ENCODE results near the gene IMPDH1. TPM values are rescaled to one million over a fixed set of nuclear protein-coding genes. Genes with fewer than 3 reads are reported as not detected.
A peak's percentile ranks its signal among the peaks of the same experiment; 100 is the strongest.

The IMPDH1 gene
- total RNA-seq, 1 experiment from 2014 or later, result 46.7 TPM

DNA sequence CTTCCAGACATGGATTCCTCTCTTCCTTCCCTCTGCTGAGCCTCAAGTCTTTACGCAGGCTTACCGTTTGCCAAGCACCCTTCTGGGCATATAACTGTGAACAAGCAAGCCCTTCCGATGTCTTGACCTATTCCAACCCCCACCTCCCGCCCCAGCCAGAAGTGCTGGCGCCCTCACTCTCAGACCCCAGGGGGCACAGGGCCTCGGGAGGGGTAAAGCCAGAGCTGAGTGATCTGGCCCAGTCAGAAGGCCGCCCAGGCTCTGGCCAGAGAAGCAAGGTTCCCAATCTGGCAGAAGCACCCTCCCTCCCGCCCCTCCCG, 49.5 kb downstream of the IMPDH1 start:
- no peak for DNase-seq (ENCODE audit: low spot score)

DNA sequence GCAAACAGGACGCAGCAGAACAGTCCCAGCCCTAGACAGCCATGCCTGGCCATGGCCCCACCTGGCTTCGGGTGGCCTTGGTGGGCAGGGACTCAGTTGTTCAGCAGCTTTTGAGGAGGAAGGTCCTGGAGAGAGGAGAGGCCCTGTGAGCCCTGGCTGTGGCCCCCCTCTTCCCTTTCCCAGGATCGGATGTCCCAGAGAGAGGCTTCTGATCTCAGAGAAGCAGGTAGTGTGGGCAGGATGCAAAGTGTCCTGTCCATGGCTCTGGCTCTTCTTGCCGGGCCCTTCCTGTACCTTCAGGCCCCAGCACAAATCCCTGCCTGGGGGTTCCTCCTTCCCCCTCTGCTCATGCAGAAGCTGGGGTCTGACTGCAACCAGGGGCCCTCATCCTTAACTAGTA, 49.8 kb downstream of the IMPDH1 start:
- no peak for DNase-seq (ENCODE audit: low spot score)

DNA sequence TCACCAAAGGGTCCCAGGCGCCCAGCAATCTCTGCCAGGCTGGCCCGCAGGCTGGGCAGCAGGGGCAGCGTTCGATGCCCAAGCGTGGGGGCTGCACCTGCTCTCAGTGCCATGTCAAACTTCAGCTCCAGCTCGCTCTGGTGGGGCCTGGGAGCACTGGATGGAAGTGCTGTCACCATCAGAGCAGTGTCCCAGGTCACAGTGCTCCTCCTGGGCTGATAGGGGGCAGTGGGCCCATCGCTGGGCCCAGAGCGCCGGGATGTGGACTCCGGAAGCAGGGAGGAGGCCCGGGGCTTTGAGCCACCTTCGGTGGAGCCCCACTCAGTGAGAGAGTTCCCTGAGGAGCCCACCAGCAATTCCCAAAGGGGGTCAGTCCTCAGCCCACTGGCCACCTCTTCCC, 50.4 kb downstream of the IMPDH1 start:
- no peak for DNase-seq (ENCODE audit: low spot score)

DNA sequence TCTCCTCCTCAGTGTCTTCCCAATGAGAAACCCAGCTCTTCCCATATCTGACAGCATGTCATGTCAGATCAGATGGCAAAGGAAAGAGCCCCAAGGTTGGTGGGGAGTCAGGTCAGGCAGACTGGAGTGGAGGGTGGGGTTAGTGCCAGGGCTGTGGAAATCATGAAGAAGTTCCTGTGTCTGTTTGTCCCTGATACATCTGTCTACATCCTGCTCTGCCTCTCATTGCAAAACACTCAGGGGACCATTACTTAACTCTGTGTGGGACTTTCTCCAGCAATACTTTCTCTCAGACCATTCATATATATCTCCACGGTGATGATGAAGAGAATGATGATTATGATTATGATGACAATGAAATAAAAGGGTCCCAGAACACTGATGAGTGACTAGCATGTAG, 51.5 kb downstream of the IMPDH1 start:
- DNase-seq (ENCODE audit: low spot score), result no peak

DNA sequence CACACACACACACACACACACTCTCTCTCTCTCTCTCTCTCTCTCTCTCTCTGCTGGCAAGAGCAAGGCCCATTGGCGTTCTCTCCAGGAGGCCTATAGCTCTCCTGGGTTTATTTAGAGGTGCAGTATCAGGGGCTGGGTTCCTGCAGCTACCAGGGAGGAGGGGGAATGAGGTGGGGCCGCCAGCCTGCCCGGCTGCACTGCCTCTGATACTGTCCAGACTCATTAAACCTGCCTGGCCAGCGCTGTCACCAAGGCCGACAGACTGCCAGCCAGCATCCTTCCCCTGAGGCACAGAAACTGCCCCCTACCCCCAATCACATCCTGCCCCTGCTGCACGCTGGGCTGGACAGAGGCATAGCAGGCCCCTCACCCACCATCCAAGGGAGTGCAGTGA, 52.6 kb downstream of the IMPDH1 start:
- DNase-seq (ENCODE audit: low spot score), result no peak

DNA sequence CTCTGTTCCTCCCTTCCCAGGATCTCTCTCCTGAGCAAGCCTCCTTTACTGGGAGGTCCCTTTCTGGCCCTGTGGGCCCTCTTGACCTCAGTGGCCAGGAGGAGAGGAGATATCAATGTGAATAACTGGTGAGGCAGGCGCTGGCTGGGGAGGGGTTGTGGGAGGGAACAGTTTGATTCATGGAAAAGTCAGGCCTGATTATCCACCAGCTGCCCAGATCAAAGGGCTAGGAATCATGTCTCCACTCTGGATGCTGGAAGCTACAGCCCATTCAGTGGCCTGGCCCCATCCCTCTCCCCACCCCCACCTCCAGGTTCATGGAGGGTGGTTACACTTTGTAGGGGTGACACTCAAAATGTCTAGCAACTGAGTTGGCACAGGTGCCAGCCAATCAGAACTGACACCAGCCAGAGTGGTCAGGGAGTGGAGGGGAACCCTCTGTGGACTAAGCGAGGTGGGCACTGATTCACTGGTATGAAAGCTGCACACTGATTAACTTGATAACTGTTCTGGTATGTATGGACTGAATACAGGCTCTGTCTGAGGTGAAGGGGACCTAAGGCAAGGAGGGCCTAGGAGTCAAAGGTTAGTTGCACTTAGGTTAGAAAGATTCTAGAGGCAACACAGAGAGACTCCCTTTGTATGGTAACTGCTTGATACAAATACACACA, 53.1 kb downstream of the IMPDH1 start:
- DNase-seq (ENCODE audit: low spot score), result no peak

DNA sequence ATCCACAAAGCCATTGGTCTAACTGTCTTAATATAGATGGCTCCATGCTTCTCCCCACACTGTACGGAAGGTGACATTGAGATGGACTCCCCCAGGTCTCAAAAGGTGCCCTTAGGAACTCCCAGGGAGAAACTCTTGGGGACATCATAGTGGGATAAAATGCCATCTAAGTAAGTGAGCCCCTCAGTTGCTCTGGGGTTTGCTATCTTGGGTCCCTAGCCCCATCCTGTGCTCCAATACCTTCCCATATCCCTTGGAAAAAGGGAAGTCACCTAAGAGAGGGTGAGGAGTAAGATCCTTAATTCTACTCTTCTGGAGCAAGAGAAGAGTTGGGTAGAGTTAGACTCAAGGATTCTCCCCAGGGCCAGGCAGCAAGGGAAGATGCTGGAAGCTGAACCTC, 56.2 kb downstream of the IMPDH1 start:
- DNase-seq (ENCODE audit: low spot score), result no peak

DNA sequence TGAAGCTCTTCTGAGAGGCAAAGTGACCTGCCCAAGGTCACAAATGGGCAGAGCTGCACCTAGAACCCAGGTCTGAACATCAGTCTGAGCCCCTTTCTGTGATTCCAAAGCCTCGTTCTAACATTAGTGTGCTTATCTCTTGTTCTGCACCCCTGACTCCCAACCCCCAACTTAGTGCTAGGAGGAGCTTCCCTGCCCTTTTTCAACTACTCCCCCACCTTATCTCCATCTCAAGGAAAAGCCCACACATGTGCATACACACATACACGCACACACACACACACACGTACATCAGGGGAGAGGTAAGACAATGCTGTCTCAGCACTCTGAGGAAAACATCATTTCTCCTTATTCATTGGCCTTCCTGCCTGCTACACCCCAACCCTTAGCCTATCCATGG, 56.6 kb downstream of the IMPDH1 start:
- DNase-seq (ENCODE audit: low spot score), result no peak

DNA sequence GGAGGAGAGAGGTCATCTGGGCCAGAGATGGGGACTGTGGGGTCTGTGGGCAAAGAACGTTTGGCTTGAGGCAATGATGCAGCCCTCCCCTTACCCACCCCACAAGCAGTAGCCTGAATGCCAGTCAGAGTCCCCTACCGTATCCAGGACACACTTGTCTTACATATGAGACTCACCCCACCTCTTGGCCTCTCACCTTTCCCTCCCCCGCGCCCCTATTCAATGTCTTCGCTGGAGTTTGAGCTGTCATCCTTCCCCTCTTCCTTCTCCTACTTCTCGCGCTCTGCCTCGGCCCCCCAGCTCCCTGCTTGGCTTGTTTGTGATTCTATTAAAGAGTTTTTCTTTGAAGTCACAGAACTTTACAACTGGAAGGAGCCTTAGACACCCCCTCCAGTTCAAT, 57.1 kb downstream of the IMPDH1 start:
- no peak for DNase-seq (ENCODE audit: low spot score)

DNA sequence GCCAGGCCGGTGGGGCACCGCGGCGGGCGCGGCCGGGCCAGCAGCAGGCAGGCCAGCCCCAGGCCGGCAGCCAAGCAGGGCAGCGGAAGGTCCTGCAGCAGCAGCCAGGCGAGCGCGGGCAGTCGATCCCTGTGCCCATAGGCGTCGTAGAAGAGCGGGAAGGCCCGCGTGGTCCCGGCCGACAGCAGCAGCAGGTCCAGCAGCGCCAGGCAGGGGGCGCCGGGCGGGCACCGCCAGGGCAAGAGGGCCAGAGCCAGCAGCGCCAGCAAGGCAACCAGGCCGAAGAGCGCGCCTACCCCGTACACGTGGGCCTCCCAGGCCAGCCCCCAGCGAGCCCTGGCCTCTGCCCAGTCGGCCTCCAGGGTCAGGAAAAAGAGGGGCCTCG, 57.6 kb downstream of the IMPDH1 start:
- DNase-seq (ENCODE audit: low spot score), result no peak

DNA sequence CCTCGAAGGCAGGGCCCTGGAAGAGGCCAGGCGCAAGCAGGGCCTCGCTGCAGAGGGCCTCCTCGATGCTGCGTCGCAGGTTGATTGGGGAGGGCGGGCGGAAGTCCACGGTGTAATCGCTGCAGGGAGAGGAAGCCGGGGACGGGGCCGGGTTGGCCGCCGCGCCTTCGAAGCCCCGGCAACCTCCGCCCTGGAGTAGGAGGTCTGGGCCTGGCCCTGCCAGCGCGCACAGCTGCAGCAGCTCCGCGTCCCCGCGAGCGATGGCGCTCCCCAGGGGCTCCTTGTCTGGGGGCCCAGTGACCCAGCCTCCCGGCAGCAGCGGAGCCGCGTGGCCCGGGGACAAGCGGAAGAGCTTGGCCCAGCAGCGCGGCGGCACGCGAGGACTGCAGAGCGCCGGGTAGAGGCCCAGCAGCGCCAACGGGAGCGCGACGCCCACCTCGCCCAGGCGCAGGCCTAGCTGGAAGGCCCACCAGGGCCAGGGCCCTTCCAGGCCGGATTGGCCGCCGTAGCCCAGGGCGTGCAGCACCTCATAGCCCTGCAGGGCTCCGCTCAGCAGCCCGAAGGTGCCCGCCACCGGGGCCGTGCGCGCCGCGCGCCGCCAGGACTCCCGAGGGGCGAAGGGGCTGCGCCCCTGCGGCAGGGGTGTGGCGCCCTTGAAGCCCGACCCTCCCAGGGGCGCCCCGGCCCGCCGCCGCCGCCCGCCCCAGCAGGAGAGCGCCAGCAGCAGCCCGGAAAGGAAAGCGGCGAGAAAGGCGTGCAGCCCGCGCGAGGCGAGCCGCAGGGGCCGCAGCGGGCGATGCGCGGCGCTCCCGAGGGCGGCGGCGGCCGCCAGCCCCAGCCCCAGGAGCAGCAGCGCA, 58.3 kb downstream of the IMPDH1 start:
- DNase-seq (ENCODE audit: low spot score), result no peak

DNA sequence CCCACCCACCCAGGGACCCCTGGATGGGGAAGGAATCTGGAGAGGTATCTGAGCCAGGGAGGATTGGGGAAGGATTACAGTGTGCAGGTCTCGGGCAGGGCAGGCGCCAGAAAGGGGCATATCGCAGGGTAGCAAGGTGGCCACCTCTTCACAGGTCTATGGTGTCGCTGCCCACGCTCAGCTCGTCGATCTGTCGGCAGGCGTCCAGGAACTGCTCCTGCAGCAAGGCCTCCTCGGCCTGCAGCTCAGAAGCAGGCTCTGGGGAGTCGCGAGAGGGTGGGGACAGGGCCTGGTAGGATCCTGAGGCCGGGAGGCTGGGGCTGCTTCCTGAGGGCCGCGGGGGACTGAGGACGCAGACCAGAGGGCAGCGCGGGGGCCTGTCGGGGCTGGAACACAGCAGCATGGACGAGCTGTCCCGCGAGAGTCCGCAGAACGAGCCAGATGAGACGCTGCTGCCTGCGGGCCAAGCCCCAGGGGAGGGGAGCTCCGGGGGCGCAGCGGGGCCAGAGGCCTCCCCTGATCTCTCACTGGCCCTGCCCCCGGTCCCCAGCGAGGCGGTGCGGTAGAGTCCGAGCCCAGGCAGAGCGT, 59.0 kb downstream of the IMPDH1 start:
- no peak for DNase-seq (ENCODE audit: low spot score)

DNA sequence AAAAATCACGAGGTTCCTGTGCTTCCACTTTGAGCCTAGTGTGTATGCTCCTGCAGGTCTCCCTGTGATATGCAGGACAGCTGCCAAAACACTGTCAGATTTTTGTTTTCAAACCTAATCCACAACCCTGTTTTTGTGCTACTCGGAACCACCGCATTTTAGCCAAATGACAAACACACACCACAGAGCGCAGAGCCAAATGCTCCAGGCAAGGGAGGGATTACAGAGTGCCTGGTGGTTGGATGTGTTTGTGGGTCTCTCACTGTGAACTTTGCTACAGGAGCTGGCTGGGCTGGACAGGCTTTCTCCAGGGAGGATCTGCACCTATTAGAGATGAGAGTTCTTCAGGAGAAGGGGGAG, 60.3 kb downstream of the IMPDH1 start:
- DNase-seq (ENCODE audit: low spot score), result no peak

DNA sequence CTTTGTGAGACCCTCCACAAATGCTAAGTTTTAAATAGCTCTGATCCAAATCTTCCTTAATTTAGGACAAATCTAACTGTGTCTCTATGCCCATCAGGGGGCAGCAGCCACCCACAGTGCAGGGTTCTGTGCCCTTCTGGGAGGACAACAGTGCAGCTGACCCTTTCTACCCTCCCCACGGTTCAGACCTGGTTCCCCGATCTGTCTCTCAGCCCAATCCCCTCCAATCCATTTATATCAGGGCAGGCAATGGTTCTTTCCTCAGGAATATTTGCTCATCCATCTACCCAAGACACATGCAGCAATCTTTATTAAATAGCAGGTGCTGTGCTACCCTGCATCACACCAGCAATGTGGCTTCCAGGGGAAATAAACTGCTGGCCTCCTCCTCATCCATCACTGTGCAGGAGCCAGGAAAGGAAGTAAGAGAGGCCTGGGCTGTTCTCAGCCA, 62.1 kb downstream of the IMPDH1 start:
- peak; percentile 37 for DNase-seq (ENCODE audit: low spot score)

DNA sequence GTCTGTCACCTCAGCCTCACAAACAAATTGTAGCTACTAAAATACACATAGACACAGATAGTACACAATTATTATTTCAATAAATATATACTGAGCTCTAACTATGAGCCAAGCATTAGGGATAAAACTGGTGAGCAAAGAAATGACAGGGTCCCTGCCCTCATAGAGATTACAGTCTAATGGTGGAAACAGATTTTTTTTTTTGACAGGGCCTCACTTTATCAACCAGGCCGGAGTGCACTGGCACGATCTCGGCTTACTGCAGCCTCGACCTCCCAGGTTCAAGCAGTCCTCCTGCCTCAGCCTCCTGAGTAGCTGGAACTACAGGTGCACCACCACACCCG, 65.4 kb downstream of the IMPDH1 start:
- DNase-seq (ENCODE audit: low spot score), result no peak

DNA sequence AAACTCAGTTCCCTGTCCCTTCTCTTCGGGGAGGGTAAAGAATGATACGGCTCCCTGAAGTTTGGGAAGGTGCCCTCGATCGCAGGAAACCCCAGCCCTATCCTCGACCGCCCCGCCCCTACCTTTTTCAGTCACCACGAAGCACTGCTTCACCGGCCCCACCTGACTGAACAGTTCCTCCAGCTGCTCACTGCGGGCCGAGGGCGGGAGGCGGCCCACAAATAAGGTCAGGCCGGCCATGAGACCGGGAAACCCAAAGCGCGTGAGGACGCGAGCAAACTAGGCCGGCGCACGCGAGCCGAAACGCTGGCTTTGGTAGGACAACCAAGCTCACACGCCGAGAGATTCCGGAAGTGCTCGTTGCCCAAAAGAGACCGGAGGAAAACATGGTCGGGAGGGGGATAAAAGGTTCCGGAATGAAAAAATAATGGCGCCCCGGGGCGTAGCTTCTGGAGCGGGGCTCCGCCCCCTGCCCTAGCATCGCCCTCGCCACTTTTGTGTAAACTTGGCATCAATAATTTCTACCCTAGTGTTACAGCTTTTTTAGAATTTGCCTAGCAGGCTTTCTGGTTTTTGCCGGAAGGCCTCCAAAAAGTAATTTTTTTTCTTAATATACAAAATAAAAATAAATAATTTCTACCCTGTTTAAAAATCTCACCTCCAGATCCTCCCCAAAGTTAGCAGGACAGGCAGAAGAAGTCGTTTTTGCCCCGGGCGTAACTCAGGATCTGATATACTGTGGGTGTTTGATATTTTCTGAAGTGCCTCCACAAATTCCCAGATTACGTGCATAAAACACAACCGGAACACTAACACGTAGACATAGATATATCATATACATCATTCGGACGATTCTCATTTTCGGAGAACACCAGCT, 66.0 kb downstream of the IMPDH1 start, which contains the start of gene RBM28:
Gene RBM28 (minus strand): TSS at position 355 of the 877 bp plus-strand sequence. CDS start 115 bp downstream, at position 240.
- DNase-seq (ENCODE audit: low spot score), result peak; percentile 88

Other genes starting within 250 kb of the IMPDH1 start
- not detected in 2 replicates for gene LEP, start 168.7 kb downstream of the IMPDH1 start, total RNA-seq (2014; rRNA removed; shearing (Covaris generic))
- 11.3 and 20.1 TPM in 2 replicates for gene RBM28, start 66.1 kb downstream of the IMPDH1 start, total RNA-seq (2014; rRNA removed; shearing (Covaris generic))
- gene PRRT4, start 48.3 kb downstream of the IMPDH1 start, total RNA-seq (2014; rRNA removed; shearing (Covaris generic)), result 0.21 TPM in 1 of 2 replicates, not detected in the other
- gene HILPDA, start 45.9 kb upstream of the IMPDH1 start, total RNA-seq (2014; rRNA removed; shearing (Covaris generic)), result 11.3 and 20.6 TPM in 2 replicates
- gene METTL2B, start 66.8 kb upstream of the IMPDH1 start, total RNA-seq (2014; rRNA removed; shearing (Covaris generic)), result 29.8 and 29.9 TPM in 2 replicates